OCI-LY7 (cell line): ENCODE data around the gene CERK.

Experiments
- CTCF ChIP-seq: fragments of 200-600 bp; sonication (generic); conservative IDR thresholded peaks from 2 replicates; pipeline ENCODE4 v1.5.1; 2014; ENCODE audit warnings: mild to moderate bottlenecking, antibody characterized with exemption, low read length, moderate library complexity, mixed read lengths
- EZH2phosphoT487 ChIP-seq: fragments of 200-600 bp; sonication (generic); IDR thresholded peaks from 2 replicates; pipeline ENCODE4 v1.6.1; 2018; ENCODE audit warnings: low read depth, borderline replicate concordance, mild to moderate bottlenecking, mixed run types, antibody characterized with exemption, low read length, moderate library complexity, mixed read lengths

GRCh38 chr22:46638601-46639431 lies 99.2 kb downstream of the CERK start:
- TF ChIP-seq CTCF (no peak), EZH2phosphoT487 (no peak)
